HepG2 (cell line): ENCODE measurements around the gene ABCA13.

ENCODE experiments used
- MAFK ChIP-seq, 2 experiments: IDR thresholded peaks in 1 of 2; conservative IDR thresholded peaks in 1 of 2; 2 replicates each; pipeline ENCODE4 v1.6.1; 2011; ENCODE audit warnings: improper control_type of control experiment in 2 of 2, low read length in 2 of 2
- NFATC3 ChIP-seq: sonication (generic); formaldehyde crosslinking; IDR thresholded peaks from 2 replicates; pipeline ENCODE4 v1.5.1; 2020; ENCODE audit warnings: mild to moderate bottlenecking, missing genetic modification reagents
- NPAS2 ChIP-seq: sonication (generic); formaldehyde crosslinking; IDR thresholded peaks from 2 replicates; pipeline ENCODE4 v1.8.0; 2022; ENCODE audit warnings: mild to moderate bottlenecking, missing genetic modification reagents, borderline replicate concordance
- POLR2A ChIP-seq, 2 experiments: IDR thresholded peaks; 2 replicates each; pipeline ENCODE4 v1.6.1; 2011; ENCODE audit warnings: low read depth in 2 of 2, low read length in 2 of 2, mild to moderate bottlenecking in 1 of 2, moderate library complexity in 1 of 2; ENCODE audit not compliant: insufficient read depth in 1 of 2
- PRPF4 ChIP-seq: fragments of 200-400 bp; formaldehyde crosslinking; IDR thresholded peaks from 2 replicates; pipeline ENCODE4 v1.6.1; 2016; ENCODE audit warnings: low read length, low read depth; ENCODE audit not compliant: poor library complexity, severe bottlenecking
- SIN3A ChIP-seq: IDR thresholded peaks from 2 replicates; pipeline ENCODE4 v1.6.1; 2011; ENCODE audit warnings: low read depth, mild to moderate bottlenecking, control low read depth, low read length, borderline replicate concordance
- SRSF9 ChIP-seq: fragments of 200-400 bp; formaldehyde crosslinking; IDR thresholded peaks from 2 replicates; pipeline ENCODE4 v1.6.1; 2018; ENCODE audit warnings: borderline replicate concordance, mild to moderate bottlenecking, low read depth, low read length; ENCODE audit not compliant: insufficient read depth, poor library complexity, severe bottlenecking
- ZNF563 ChIP-seq: sonication (generic); formaldehyde crosslinking; IDR thresholded peaks from 2 replicates; pipeline ENCODE4 v1.8.0; 2022; ENCODE audit warnings: mild to moderate bottlenecking, moderate library complexity, missing genetic modification reagents

- TF ChIP-seq POLR2A (IDR thresholded peaks at IDR 0.05; ENCODE audit: insufficient read depth in 1 of 2, low read depth in 2 of 2, low read length in 2 of 2) (no peak), ZNF563 (no peak), SRSF9 (no peak), MAFK (conservative IDR thresholded peaks at IDR 0.05 in 1 of 2, IDR thresholded peaks at IDR 0.05 in 1 of 2; ENCODE audit: low read length in 2 of 2) (no peak), NPAS2 (CRISPR knock-in tag) (no peak), SIN3A (no peak), NFATC3 (no peak), PRPF4 (no peak)
Observed at GRCh38 chr7:48628793-48629349, 457.6 kb downstream of the ABCA13 start.
